GM15510 (cell line): ENCODE results near the gene SLC35G3.
"Not testable (repeated sequence)": the region's sequence is repeated elsewhere in the genome, so short reads cannot be mapped to it uniquely, and the experiment has no call there.

ENCODE experiments used
- POLR2A ChIP-seq: IDR thresholded peaks from 3 replicates; pipeline ENCODE4 v1.6.1; 2011; ENCODE audit warnings: borderline replicate concordance; ENCODE audit not compliant: insufficient read length; ENCODE audit errors: extremely low read depth

The SLC35G3 gene

GRCh38 chr17:35194001-35194400 is at the start of gene SLC35G3:
SLC35G3 (minus strand) TSS chr17:35194393; CDS start chr17:35194307, 86 bp downstream.
- not testable (repeated sequence) for TF ChIP-seq POLR2A

- no peak for TF ChIP-seq POLR2A
These were observed 49.6 kb upstream of the SLC35G3 start for GRCh38 chr17:35243561-35244340.

- peak; percentile 85 for TF ChIP-seq POLR2A
These were observed 48.8 kb upstream of the SLC35G3 start, which contains the start of gene SLFN5 for GRCh38 chr17:35242805-35243560. SLFN5 (plus strand) TSS chr17:35243072; CDS start chr17:35258691, 15,619 bp downstream.

- TF ChIP-seq POLR2A, result no peak
These were observed 48.1 kb upstream of the SLC35G3 start for GRCh38 chr17:35242158-35242804.

- TF ChIP-seq POLR2A, result no peak
These were observed 47.3 kb upstream of the SLC35G3 start for GRCh38 chr17:35241520-35241919.

GRCh38 chr17:35240861-35241260 is 46.7 kb upstream of the SLC35G3 start:
- no peak for TF ChIP-seq POLR2A

GRCh38 chr17:35239823-35240222 is 45.6 kb upstream of the SLC35G3 start:
- no peak for TF ChIP-seq POLR2A

- no peak for TF ChIP-seq POLR2A
These were observed 44.6 kb upstream of the SLC35G3 start for GRCh38 chr17:35238821-35239220.

- no peak for TF ChIP-seq POLR2A
These were observed 42.6 kb upstream of the SLC35G3 start for GRCh38 chr17:35236821-35237220.

GRCh38 chr17:35235917-35236316 is 41.7 kb upstream of the SLC35G3 start:
- no peak for TF ChIP-seq POLR2A

GRCh38 chr17:35235289-35235688 is 41.1 kb upstream of the SLC35G3 start:
- TF ChIP-seq POLR2A, result no peak

- TF ChIP-seq POLR2A, result no peak
These were observed 35.4 kb upstream of the SLC35G3 start for GRCh38 chr17:35229638-35230037.

GRCh38 chr17:35227546-35227945 is 33.4 kb upstream of the SLC35G3 start:
- TF ChIP-seq POLR2A, result no peak

- TF ChIP-seq POLR2A, result no peak
These were observed 30.2 kb upstream of the SLC35G3 start for GRCh38 chr17:35224436-35224835.

- TF ChIP-seq POLR2A, result no peak
These were observed 28.3 kb upstream of the SLC35G3 start for GRCh38 chr17:35222452-35222851.
